Muscle of leg (tissue), 11 donors: ENCODE results near the gene CRHBP. TPM values are rescaled to one million over a fixed set of nuclear protein-coding genes. Genes with fewer than 3 reads are reported as not detected.

ENCODE experiments used
- DNase-seq: peaks from one replicate; pipeline ENCODE4 v3.0.0; 2013
- H3K27ac ChIP-seq: one replicate; pipeline ENCODE4 v1.5.1; 2013; ENCODE audit warnings: mild to moderate bottlenecking, low read length, control low read depth
- H3K27me3 ChIP-seq: one replicate; pipeline ENCODE4 v1.6.1; 2013; ENCODE audit warnings: low read length; ENCODE audit not compliant: control insufficient read depth, insufficient read depth
- H3K36me3 ChIP-seq: one replicate; pipeline ENCODE4 v1.6.1; 2013; ENCODE audit warnings: low read length; ENCODE audit not compliant: control insufficient read depth, insufficient read depth
- H3K4me1 ChIP-seq: one replicate; pipeline ENCODE4 v1.6.1; 2013; ENCODE audit warnings: low read length; ENCODE audit not compliant: control insufficient read depth, insufficient read depth
- H3K4me3 ChIP-seq: one replicate; pipeline ENCODE4 v1.5.1; 2013; ENCODE audit warnings: low read length, control low read depth
- H3K9me3 ChIP-seq: replicated peaks from 2 replicates; pipeline ENCODE4 v1.6.1; 2013; ENCODE audit warnings: low read depth, low read length; ENCODE audit not compliant: control insufficient read depth
- WGBS: methylation state at CpG from one replicate; pipeline ENCODE4 v1.1.5; 2013; ENCODE audit warnings: missing lambda C conversion rate; ENCODE audit not compliant: insufficient coverage; 5-methylcytosine and 5-hydroxymethylcytosine counted together
- polyA plus RNA-seq, 8 donors: library from polyadenylated mRNA; unstranded; fragments of 120-200 nt; gene quantifications; one replicate each; pipeline versions ENCODE4 v1.2.1 to v1.2.3, GENCODE V29; 2013; ENCODE audit warnings: inconsistent platforms in 1 of 8, low replicate concordance in 1 of 8; ENCODE audit not compliant: insufficient read length in 8 of 8, insufficient read depth in 1 of 8
- total RNA-seq: library from RNA; stranded (reverse); fragments of 120-200 nt; gene quantifications from one replicate; pipeline ENCODE4 v1.2.4, GENCODE V29; 2013

CRHBP gene
- total and polyA plus RNA-seq, 9 donors, result 0.24 to 1.2 (median 0.60) TPM

DNA sequence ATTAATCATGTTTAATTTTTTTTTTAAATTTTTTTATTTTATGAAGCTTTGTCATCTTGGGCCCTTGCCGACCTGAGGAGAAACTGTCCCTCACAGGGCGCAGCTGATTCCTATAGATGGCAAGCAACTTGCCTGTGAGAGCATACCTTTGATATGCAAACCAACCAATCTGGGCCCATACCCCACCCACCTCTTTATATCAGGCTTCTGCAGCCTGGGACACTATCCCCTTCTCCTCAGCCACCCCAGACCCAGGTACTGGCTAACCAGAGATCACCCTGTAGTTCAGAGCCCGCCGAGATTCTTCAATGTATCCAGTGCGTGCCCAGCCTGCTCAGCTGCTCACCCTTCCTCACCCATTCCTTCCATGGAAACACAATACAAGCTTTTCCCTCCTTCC is 58.7 kb downstream of the CRHBP start:
- H3K4me1 ChIP-seq, result no peaks in the 10 kb centered on the region
- DNase-seq, result no peak
- H3K36me3 ChIP-seq, result no peaks in the 10 kb centered on the region
- no peak overlapping the region for H3K4me3 ChIP-seq
- H3K27ac ChIP-seq, result no peak overlapping the region
- no peaks in the 10 kb centered on the region for H3K27me3 ChIP-seq
- 86% methylated on average over 5 of the region's 5 CpGs for WGBS
- no peaks in the 10 kb centered on the region for H3K9me3 ChIP-seq

DNA sequence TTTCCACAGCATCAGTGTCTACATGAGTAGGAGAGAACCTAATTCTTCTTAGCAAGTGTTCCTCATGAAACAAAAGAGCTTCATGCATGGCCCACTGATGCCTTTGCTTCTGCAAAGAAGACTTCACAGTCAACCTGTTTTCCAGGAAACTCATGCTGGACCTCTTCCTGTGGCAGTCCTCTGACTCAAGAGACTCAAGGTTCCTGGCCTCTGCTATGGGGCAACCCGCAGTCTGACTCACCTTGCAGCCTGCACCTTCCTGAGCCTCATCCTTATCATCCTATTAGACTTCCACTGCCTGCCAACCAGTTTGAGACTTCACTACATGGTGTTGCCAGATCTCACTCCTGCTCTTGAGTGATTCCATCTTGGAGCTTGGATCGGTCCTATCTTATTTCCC is 59.8 kb downstream of the CRHBP start:
- WGBS, result 75% methylated on average over 1 of the region's 2 CpGs
- H3K4me1 ChIP-seq, result no peaks in the 10 kb centered on the region
- H3K36me3 ChIP-seq, result no peaks in the 10 kb centered on the region

DNA sequence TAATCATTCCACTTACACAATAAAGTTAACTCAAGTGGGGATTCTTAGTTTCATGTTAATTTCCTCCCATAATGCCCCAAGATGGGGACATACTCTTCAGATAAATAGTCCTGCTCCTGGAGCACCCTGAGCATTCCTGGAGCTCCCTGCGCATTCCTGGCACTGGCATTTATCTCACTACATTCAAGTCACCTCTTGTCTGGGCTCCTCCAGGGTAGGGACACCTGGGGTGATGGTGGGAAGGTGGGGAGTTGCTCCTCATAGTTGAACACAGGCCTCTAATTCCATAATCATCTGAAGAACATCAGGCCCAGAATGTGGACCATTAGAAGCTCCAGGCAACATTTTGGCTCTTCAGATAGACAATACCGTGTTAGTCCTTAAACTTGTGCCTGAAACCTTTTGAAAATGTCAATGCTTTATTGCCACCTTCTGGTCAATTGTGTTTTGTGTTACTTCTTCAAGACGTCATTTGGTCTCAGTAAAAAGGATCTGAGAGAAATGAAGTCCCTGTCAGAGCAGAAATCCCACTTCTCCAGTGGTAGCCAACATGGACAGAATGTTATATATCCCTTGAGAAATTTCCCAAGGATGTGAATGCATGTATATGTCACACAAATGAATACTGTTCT is 63.2 kb downstream of the CRHBP start:
- no peaks in the 10 kb centered on the region for H3K27me3 ChIP-seq
- no CpG with 5 or more reads among the region's 3 CpGs for WGBS
- H3K36me3 ChIP-seq, result no peaks in the 10 kb centered on the region
- no peaks in the 10 kb centered on the region for H3K9me3 ChIP-seq
- no peak overlapping the region for H3K4me3 ChIP-seq
- no peaks in the 10 kb centered on the region for H3K4me1 ChIP-seq
- DNase-seq, result peak; percentile 66
- H3K27ac ChIP-seq, result no peak overlapping the region

More for the DNA sequence above, 59.8 kb downstream of the CRHBP start:
- Histone ChIP-seq H3K4me3 (no peak overlapping the region), H3K27me3 (no peaks in the 10 kb centered on the region), H3K9me3 (no peaks in the 10 kb centered on the region), H3K27ac (no peak overlapping the region)
- DNase-seq, result no peak

DNA sequence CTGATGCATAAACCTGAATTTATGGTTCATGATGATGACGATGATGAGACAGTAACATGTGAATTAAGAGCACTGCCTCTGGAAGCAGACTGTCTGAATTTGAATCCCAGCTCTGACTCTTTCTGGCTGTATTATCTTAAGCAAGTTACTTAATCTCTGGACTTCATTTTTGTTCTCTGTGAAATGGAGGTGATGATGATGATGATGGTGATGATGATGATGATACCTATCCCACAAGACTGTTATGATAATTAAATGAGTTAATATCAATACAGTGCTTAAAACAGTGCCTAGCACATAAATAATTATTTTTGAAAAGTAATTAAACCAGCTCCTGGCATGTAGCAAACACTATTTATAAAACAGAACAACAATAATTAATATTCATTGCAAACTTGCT is 64.1 kb downstream of the CRHBP start:
- Histone ChIP-seq H3K27ac (no peak overlapping the region), H3K9me3 (no peaks in the 10 kb centered on the region), H3K36me3 (no peaks in the 10 kb centered on the region), H3K4me1 (no peaks in the 10 kb centered on the region), H3K27me3 (no peaks in the 10 kb centered on the region), H3K4me3 (no peak overlapping the region)
- no CpG with 5 or more reads among the region's 1 CpG for WGBS
- DNase-seq, result no peak

DNA sequence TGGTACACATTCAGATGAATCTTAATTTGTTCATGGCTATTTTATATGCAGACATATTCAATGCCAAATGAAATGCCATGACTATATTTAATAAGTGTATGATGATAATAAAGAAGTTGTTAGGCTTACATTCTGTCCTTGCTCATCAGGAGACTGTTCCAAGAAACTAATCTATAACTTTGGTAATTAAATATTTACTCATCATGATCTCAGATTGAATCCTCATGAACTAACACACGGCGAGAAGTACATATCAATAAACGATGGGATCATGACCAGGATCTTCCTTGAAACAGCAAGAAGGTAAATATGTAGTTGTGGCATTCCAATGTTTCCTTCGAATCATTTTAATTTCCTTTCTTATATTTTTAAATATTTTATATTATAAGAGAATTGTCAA is 64.8 kb downstream of the CRHBP start:
- Histone ChIP-seq H3K27me3 (no peaks in the 10 kb centered on the region), H3K36me3 (no peaks in the 10 kb centered on the region), H3K4me1 (no peaks in the 10 kb centered on the region), H3K4me3 (no peak overlapping the region), H3K27ac (no peak overlapping the region), H3K9me3 (no peaks in the 10 kb centered on the region)
- DNase-seq, result no peak
- no CpG with 5 or more reads among the region's 4 CpGs for WGBS

Other genes starting within 250 kb of the CRHBP start
- 15.3 TPM for gene F2R, start 236.9 kb upstream of the CRHBP start, total RNA-seq
- 10 to 100 TPM; 17.5 to 42.2 (median 25.9) TPM for gene F2R, start 236.9 kb upstream of the CRHBP start, polyA plus RNA-seq
- 0.18 TPM for gene F2RL1, start 134.0 kb upstream of the CRHBP start, total RNA-seq
- gene F2RL1, start 134.0 kb upstream of the CRHBP start, polyA plus RNA-seq, result 1 to 10 TPM in 2 of 8 donors, under 1 TPM in 6; 0.35 to 5.0 (median 0.49) TPM
- gene S100Z, start 103.0 kb upstream of the CRHBP start, total RNA-seq, result 0.09 TPM
- gene S100Z, start 103.0 kb upstream of the CRHBP start, polyA plus RNA-seq, result under 1 TPM in 4 of 8 donors, not detected in 4; 0.07 to 0.45 (median 0.32) TPM
- 16.8 TPM for gene AGGF1, start 77.4 kb downstream of the CRHBP start, total RNA-seq
- 10 to 100 TPM; 12.5 to 16.9 (median 15.1) TPM for gene AGGF1, start 77.4 kb downstream of the CRHBP start, polyA plus RNA-seq
- 3.2 TPM for gene ZBED3, start 134.2 kb downstream of the CRHBP start, total RNA-seq
- 10 to 100 TPM in 2 of 8 donors, 1 to 10 TPM in 6; 6.4 to 11.2 (median 9.0) TPM for gene ZBED3, start 134.2 kb downstream of the CRHBP start, polyA plus RNA-seq